GM20000 (cell line): ENCODE results near the gene CHD6.

ENCODE experiments used
- DNase-seq: peaks from one replicate; pipeline ENCODE4 v3.0.0; 2012; ENCODE audit warnings: low spot score
- CTCF ChIP-seq: IDR thresholded peaks from 2 replicates; pipeline ENCODE4 v1.5.1; 2012; ENCODE audit warnings: mild to moderate bottlenecking, control low read depth; ENCODE audit errors: extremely low read depth, missing control alignments

Gene CHD6

GRCh38 chr20:41392871-41393704 is 225.1 kb downstream of the CHD6 start:
- no peak for TF ChIP-seq CTCF
- no peak for DNase-seq

- no peak for TF ChIP-seq CTCF
- DNase-seq, result no peak
These were observed 225.9 kb downstream of the CHD6 start for GRCh38 chr20:41392295-41392694.

GRCh38 chr20:41391587-41392001 is 226.6 kb downstream of the CHD6 start:
- no peak for TF ChIP-seq CTCF
- no peak for DNase-seq

- TF ChIP-seq CTCF, result no peak
- no peak for DNase-seq
These were observed 227.3 kb downstream of the CHD6 start for GRCh38 chr20:41390889-41391288.

GRCh38 chr20:41387444-41387851 is 230.7 kb downstream of the CHD6 start:
- TF ChIP-seq CTCF, result no peak

GRCh38 chr20:41386502-41387427 is 231.4 kb downstream of the CHD6 start:
- DNase-seq, result no peak
- TF ChIP-seq CTCF, result no peak

More at GRCh38 chr20:41387444-41387851, 230.7 kb downstream of the CHD6 start:
- no peak for DNase-seq

GRCh38 chr20:41382791-41383305 is 235.3 kb downstream of the CHD6 start:
- no peak for TF ChIP-seq CTCF
- DNase-seq, result no peak
